Measurements from ENCODE around the gene C1QTNF12. TPM values are rescaled to one million over a fixed set of nuclear protein-coding genes. Genes with fewer than 3 reads are reported as not detected.

C1QTNF12 gene
- total and polyA plus RNA-seq, 4 donors = 1.2 to 3.0 (median 2.0) TPM

DNA sequence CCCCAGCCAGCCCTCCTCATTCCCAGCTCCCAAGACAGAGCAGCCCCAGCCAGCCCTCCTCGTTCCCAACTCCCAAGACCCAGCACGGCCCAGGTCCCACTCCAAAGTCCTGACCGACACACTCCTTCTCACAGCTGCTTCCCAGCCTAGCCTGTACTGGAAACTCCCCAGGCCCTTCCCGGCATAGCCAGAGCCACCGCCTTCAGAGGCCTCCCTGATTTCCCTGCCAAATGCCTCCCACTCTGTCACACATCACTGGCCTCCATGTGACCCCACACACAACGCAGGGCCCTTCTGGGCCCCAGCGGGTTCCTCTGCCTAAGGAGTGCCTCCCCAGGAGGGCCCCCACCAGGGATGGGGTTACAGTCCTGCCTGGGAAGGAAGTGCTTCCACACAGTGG, 24.3 kb upstream of the C1QTNF12 start:
- Histone ChIP-seq H3K4me3 (no peak overlapping the region), H3K27ac (ENCODE audit: low read depth in 1 of 2, low read length in 1 of 2) (peak overlapping the region in 1 of 2 donors; percentile 11)
- 71 to 81% methylated on average over 7 of the region's 7 CpGs for WGBS, 2 donors

DNA sequence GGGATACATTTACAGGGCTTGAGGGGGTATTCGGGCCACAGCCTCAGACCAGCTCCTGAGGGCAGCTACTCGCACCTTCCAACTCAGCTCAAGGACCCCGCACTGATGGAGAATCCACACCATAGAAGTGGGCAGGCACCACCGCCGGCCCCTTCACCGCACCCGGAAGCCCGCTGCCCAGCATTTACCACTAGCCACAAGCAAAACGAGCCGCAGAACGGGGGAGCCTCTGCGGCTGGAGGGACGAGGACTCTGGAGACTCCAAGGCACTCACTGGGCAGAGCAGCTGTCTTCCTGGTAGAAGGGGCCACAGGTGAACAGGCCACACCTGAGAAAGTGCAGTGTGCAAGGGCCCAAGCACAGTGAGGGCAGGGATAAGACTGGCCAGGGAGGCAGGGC, 21.8 kb upstream of the C1QTNF12 start:
- 97 to 98% methylated on average over 13 of the region's 13 CpGs for WGBS, 2 donors
- no peak overlapping the region for H3K27ac ChIP-seq (ENCODE audit: low read depth in 1 of 2, low read length in 1 of 2)
- TF ChIP-seq, protein P1, sequence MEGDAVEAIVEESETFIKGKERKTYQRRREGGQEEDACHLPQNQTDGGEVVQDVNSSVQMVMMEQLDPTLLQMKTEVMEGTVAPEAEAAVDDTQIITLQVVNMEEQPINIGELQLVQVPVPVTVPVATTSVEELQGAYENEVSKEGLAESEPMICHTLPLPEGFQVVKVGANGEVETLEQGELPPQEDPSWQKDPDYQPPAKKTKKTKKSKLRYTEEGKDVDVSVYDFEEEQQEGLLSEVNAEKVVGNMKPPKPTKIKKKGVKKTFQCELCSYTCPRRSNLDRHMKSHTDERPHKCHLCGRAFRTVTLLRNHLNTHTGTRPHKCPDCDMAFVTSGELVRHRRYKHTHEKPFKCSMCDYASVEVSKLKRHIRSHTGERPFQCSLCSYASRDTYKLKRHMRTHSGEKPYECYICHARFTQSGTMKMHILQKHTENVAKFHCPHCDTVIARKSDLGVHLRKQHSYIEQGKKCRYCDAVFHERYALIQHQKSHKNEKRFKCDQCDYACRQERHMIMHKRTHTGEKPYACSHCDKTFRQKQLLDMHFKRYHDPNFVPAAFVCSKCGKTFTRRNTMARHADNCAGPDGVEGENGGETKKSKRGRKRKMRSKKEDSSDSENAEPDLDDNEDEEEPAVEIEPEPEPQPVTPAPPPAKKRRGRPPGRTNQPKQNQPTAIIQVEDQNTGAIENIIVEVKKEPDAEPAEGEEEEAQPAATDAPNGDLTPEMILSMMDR (IDR thresholded peaks at IDR 0.05; ENCODE audit: control extremely low read depth, extremely low read depth) = no peak
- ATAC-seq (ENCODE audit: insufficient read depth, low FRiP score) (no peak), DNase-seq (no peak)
- H3K36me3 ChIP-seq (ENCODE audit: control insufficient read depth in 4 of 4, insufficient read depth in 4 of 4, low read length in 4 of 4) = peaks cover 0 to 25% (median 9%) of the 10 kb centered on the region in 4 donors
- no peak overlapping the region for H3K9ac ChIP-seq (ENCODE audit: insufficient read depth in 1 of 2, low read length in 2 of 2)
- H3K4me1 ChIP-seq (ENCODE audit: control insufficient read depth in 5 of 5, insufficient read depth in 5 of 5, low read length in 5 of 5) = peaks cover 11 to 24% (median 17%) of the 10 kb centered on the region in 5 donors
- no peak overlapping the region for H3K4me3 ChIP-seq
- no peaks in the 10 kb centered on the region for H3K27me3 ChIP-seq (ENCODE audit: control insufficient read depth in 3 of 3, insufficient read depth in 3 of 3, low read length in 2 of 3)
- no peaks in the 10 kb centered on the region for H3K9me3 ChIP-seq (ENCODE audit: control insufficient read depth in 4 of 4, insufficient read depth in 3 of 4, low read length in 3 of 4)

More for the DNA sequence above, 24.3 kb upstream of the C1QTNF12 start:
- Histone ChIP-seq H3K9me3 (ENCODE audit: control insufficient read depth in 4 of 4, insufficient read depth in 3 of 4, low read length in 3 of 4) (no peaks in the 10 kb centered on the region), H3K9ac (ENCODE audit: insufficient read depth in 1 of 2, low read length in 2 of 2) (peak overlapping the region in 1 of 2 donors; percentile 55), H3K36me3 (ENCODE audit: control insufficient read depth in 4 of 4, insufficient read depth in 4 of 4, low read length in 4 of 4) (peaks cover 0 to 15% (median 2%) of the 10 kb centered on the region in 4 donors), H3K27me3 (ENCODE audit: control insufficient read depth in 3 of 3, insufficient read depth in 3 of 3, low read length in 2 of 3) (no peaks in the 10 kb centered on the region), H3K4me1 (ENCODE audit: control insufficient read depth in 5 of 5, insufficient read depth in 5 of 5, low read length in 5 of 5) (peaks cover 11 to 31% (median 17%) of the 10 kb centered on the region in 5 donors)
- DNase-seq (no peak), ATAC-seq (ENCODE audit: insufficient read depth, low FRiP score) (no peak)
- TF ChIP-seq, protein P1 (IDR thresholded peaks at IDR 0.05; ENCODE audit: control extremely low read depth, extremely low read depth) = no peak

DNA sequence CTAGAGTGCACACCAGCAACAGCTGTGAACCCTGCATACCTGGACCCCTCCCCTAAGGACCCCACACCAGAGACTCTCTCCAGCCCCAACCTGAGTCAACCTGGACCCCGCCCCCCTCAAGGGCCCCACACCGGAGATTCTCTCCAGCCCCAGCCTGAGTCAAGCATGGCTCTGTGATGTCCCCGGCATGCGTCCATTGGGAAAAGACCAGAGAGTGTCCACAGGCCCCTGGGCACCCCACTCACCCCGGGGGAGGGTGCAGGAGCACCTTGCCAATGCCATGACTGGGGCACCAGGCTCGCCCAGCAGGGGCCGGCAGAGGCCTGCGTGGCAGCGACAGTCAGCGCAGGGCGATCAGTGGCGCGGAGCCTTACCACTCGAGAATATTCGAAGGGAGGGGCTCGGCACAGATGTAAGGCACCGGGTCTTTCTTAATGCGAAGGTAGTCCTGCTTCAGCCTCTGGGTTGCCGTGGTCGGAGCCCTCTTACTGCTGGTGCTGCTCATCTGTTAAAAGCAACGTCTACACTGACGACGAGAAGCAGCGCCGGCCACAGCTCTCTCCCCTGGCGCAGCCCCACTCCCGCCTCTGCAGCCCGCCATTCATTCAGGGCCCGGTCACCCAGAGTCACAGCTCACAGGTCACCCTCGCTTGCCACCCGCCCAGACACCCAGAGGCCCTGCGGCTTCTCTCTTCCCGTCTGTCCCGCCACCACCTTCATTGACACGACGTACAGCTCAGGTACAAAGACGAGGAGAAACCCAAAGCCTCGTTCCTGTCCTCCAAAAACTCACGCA, 21.2 kb upstream of the C1QTNF12 start:
- Histone ChIP-seq H3K27ac (ENCODE audit: low read depth in 1 of 2, low read length in 1 of 2) (no peak overlapping the region), H3K9me3 (ENCODE audit: control insufficient read depth in 4 of 4, insufficient read depth in 3 of 4, low read length in 3 of 4) (no peaks in the 10 kb centered on the region), H3K4me1 (ENCODE audit: control insufficient read depth in 5 of 5, insufficient read depth in 5 of 5, low read length in 5 of 5) (peaks cover 11 to 23% (median 15%) of the 10 kb centered on the region in 5 donors), H3K9ac (ENCODE audit: insufficient read depth in 1 of 2, low read length in 2 of 2) (no peak overlapping the region), H3K36me3 (ENCODE audit: control insufficient read depth in 4 of 4, insufficient read depth in 4 of 4, low read length in 4 of 4) (peaks cover 2 to 29% (median 9%) of the 10 kb centered on the region in 4 donors), H3K27me3 (ENCODE audit: control insufficient read depth in 3 of 3, insufficient read depth in 3 of 3, low read length in 2 of 3) (no peaks in the 10 kb centered on the region), H3K4me3 (no peak overlapping the region)
- DNase-seq = no peak
- WGBS, 2 donors = 96% methylated on average over 39 of the region's 39 CpGs
- no peak for ATAC-seq (ENCODE audit: insufficient read depth, low FRiP score)
- TF ChIP-seq, protein P1 (IDR thresholded peaks at IDR 0.05; ENCODE audit: control extremely low read depth, extremely low read depth) = no peak

Data from lung (tissue), 12 donors.